A549 (cell line): Measurements from ENCODE around the gene NPLOC4.

Experiments
- CBX2 ChIP-seq: fragments of 200-600 bp; sonication (generic); IDR thresholded peaks from 2 replicates; pipeline ENCODE4 v1.6.1; 2016; ENCODE audit warnings: low read depth, mild to moderate bottlenecking, borderline replicate concordance
- EP300 ChIP-seq, 2 experiments: fragments of >200 bp; sonication (Bioruptor Twin); formaldehyde crosslinking; IDR thresholded peaks; 2 replicates in 1 of 2; 3 replicates in 1 of 2; pipeline ENCODE4 v1.6.1; 2016 to 2017
- FOSL2 ChIP-seq, 2 experiments: fragments of 450-650 bp in 1 of 2; fragments of >200 bp in 1 of 2; sonication (Bioruptor Twin) in 1 of 2; formaldehyde crosslinking; IDR thresholded peaks; 2 replicates each; pipeline versions ENCODE4 v1.5.0 to v1.6.1; 2016 to 2020; ENCODE audit warnings: mild to moderate bottlenecking in 1 of 2, moderate library complexity in 1 of 2
- GATA3 ChIP-seq: IDR thresholded peaks from 2 replicates; pipeline ENCODE4 v1.6.1; 2012; ENCODE audit warnings: borderline replicate concordance
- HDAC2 ChIP-seq: fragments of 200-600 bp; sonication (generic); IDR thresholded peaks from 2 replicates; pipeline ENCODE4 v1.6.1; 2016
- MAFK ChIP-seq: fragments of 450-650 bp; IDR thresholded peaks from 2 replicates; pipeline ENCODE4 v1.6.1; 2014; ENCODE audit not compliant: partially characterized antibody
- MAX ChIP-seq: IDR thresholded peaks from 2 replicates; pipeline ENCODE4 v1.6.1; 2012
- NR3C1 ChIP-seq: fragments of >200 bp; sonication (Bioruptor Twin); formaldehyde crosslinking; IDR thresholded peaks from 3 replicates; pipeline ENCODE4 v1.6.1; 2017
- POLR2A ChIP-seq: IDR thresholded peaks from 2 replicates; pipeline ENCODE4 v1.6.1; 2012; ENCODE audit warnings: mild to moderate bottlenecking, low read length
- RFX5 ChIP-seq: fragments of 450-650 bp; IDR thresholded peaks from 2 replicates; pipeline ENCODE4 v1.7.1; 2014; ENCODE audit warnings: antibody characterized with exemption, mild to moderate bottlenecking, moderate library complexity
- RNF2 ChIP-seq: fragments of 200-600 bp; sonication (generic); IDR thresholded peaks from 2 replicates; pipeline ENCODE4 v1.6.1; 2016; ENCODE audit warnings: low read depth, mild to moderate bottlenecking, antibody characterized with exemption, moderate library complexity, borderline replicate concordance
- TF ChIP-seq, protein P1 (sequence below): fragments of >200 bp; sonication (Bioruptor Twin); formaldehyde crosslinking; IDR thresholded peaks from 3 replicates; pipeline ENCODE4 v1.5.1; 2016
- TF ChIP-seq, protein P2 (sequence below): fragments of 450-650 bp; IDR thresholded peaks from 2 replicates; pipeline ENCODE4 v1.6.1; 2014; ENCODE audit warnings: antibody characterized with exemption

DNA sequence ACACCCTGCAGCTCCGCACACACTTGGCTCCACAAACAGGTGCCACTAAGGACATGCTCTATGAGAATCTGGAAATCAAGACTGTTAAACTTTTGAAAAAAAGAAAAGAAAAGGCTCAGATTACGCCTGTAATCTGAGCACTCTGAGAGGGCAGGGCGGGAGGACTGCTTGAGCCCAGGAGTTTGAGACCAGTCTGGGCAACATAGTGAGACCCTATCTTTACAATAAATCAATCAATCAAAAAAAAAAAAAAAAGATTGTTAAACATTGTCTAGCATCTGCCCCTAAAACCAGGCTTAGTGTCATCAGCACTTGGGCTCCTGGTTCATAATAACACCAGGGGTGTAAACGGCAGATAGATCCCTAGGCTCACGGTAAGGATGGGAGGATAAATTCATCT, 47.3 kb downstream of the NPLOC4 start:
- TF ChIP-seq, protein P1, sequence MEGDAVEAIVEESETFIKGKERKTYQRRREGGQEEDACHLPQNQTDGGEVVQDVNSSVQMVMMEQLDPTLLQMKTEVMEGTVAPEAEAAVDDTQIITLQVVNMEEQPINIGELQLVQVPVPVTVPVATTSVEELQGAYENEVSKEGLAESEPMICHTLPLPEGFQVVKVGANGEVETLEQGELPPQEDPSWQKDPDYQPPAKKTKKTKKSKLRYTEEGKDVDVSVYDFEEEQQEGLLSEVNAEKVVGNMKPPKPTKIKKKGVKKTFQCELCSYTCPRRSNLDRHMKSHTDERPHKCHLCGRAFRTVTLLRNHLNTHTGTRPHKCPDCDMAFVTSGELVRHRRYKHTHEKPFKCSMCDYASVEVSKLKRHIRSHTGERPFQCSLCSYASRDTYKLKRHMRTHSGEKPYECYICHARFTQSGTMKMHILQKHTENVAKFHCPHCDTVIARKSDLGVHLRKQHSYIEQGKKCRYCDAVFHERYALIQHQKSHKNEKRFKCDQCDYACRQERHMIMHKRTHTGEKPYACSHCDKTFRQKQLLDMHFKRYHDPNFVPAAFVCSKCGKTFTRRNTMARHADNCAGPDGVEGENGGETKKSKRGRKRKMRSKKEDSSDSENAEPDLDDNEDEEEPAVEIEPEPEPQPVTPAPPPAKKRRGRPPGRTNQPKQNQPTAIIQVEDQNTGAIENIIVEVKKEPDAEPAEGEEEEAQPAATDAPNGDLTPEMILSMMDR: no peak
- TF ChIP-seq MAX: no peak
- no peak for TF ChIP-seq POLR2A
- TF ChIP-seq FOSL2 (IDR thresholded peaks at IDR 0.05): no peak
- TF ChIP-seq FOSL2 (CRISPR knock-in tag; IDR thresholded peaks at IDR 0.05): no peak
- TF ChIP-seq MAFK: no peak
- TF ChIP-seq EP300 (IDR thresholded peaks at IDR 0.05): no peak
- no peak for TF ChIP-seq GATA3
- no peak for TF ChIP-seq NR3C1
- no peak for TF ChIP-seq HDAC2
- no peak for TF ChIP-seq RFX5
- no peak for TF ChIP-seq RNF2
- TF ChIP-seq CBX2: no peak
- TF ChIP-seq, protein P2, sequence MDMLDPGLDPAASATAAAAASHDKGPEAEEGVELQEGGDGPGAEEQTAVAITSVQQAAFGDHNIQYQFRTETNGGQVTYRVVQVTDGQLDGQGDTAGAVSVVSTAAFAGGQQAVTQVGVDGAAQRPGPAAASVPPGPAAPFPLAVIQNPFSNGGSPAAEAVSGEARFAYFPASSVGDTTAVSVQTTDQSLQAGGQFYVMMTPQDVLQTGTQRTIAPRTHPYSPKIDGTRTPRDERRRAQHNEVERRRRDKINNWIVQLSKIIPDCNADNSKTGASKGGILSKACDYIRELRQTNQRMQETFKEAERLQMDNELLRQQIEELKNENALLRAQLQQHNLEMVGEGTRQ: no peak
